Neural crest cell (in vitro differentiated cells): ENCODE data around the gene FOXL1. TPM values are rescaled to one million over a fixed set of nuclear protein-coding genes. Genes with fewer than 3 reads are reported as not detected.
A peak's percentile ranks its signal among the peaks of the same experiment; 100 is the strongest.

Source experiments
- DNase-seq: peaks from one replicate; pipeline ENCODE4 v3.0.0; 2021; ENCODE audit warnings: low read depth, mixed read lengths, low spot score
- H3K27ac Mint-ChIP-seq: one replicate; pipeline ENCODE4 v1.8.0; 2021; ENCODE audit warnings: mild to moderate bottlenecking, mixed read lengths; ENCODE audit not compliant: unreplicated experiment
- H3K27me3 Mint-ChIP-seq: 2 replicates; pipeline ENCODE4 v1.8.0; 2021; ENCODE audit warnings: low read depth, mild to moderate bottlenecking, mixed read lengths
- H3K36me3 Mint-ChIP-seq: 2 replicates; pipeline ENCODE4 v1.8.0; 2021; ENCODE audit warnings: low read depth, mild to moderate bottlenecking, mixed read lengths
- H3K4me1 Mint-ChIP-seq: 2 replicates; pipeline ENCODE4 v1.8.0; 2021; ENCODE audit warnings: mixed read lengths
- H3K4me3 Mint-ChIP-seq: one replicate; pipeline ENCODE4 v1.8.0; 2021; ENCODE audit warnings: mild to moderate bottlenecking, mixed read lengths
- H3K9me3 Mint-ChIP-seq: 2 replicates; pipeline ENCODE4 v1.8.0; 2021; ENCODE audit warnings: mixed read lengths
- total RNA-seq: library from RNA; stranded (reverse); gene quantifications from 2 replicates; pipeline ENCODE4 v1.2.1, GENCODE V29; 2021
- TF ChIP-seq, protein P1 (sequence below): fragments of 200-600 bp; sonication (generic); conservative IDR thresholded peaks from 2 replicates; pipeline ENCODE4 v1.5.0; 2021; ENCODE audit warnings: antibody characterized with exemption, mild to moderate bottlenecking

FOXL1 gene
- total RNA-seq, 1 donor from 2014 or later = 0.09 TPM

DNA sequence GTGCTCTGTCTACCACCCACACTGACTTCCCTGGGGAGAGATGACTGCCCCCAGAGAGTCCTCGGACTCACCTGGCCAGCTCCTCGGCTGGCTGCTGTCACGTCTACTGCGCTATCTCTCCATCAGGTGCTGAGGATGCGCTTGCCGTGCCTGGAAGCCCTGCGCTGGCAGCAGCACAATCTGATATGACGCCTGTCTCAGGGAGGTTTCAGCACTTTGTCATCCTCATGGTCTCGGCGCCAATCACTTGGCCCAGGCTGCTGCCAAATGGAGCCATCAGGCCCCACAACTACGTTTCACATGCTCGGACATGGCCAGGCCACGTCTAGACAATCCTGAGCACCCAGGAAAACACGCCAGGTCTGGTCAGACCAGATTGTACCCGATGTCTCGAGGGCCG, 46.7 kb downstream of the FOXL1 start:
- TF ChIP-seq, protein P1, sequence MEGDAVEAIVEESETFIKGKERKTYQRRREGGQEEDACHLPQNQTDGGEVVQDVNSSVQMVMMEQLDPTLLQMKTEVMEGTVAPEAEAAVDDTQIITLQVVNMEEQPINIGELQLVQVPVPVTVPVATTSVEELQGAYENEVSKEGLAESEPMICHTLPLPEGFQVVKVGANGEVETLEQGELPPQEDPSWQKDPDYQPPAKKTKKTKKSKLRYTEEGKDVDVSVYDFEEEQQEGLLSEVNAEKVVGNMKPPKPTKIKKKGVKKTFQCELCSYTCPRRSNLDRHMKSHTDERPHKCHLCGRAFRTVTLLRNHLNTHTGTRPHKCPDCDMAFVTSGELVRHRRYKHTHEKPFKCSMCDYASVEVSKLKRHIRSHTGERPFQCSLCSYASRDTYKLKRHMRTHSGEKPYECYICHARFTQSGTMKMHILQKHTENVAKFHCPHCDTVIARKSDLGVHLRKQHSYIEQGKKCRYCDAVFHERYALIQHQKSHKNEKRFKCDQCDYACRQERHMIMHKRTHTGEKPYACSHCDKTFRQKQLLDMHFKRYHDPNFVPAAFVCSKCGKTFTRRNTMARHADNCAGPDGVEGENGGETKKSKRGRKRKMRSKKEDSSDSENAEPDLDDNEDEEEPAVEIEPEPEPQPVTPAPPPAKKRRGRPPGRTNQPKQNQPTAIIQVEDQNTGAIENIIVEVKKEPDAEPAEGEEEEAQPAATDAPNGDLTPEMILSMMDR = no peak
- H3K4me3 Mint-ChIP-seq = no peak overlapping the region
- H3K4me1 Mint-ChIP-seq = peaks cover 7% of the 10 kb centered on the region
- peaks cover 4% of the 10 kb centered on the region for H3K27me3 Mint-ChIP-seq
- no peak for DNase-seq
- H3K36me3 Mint-ChIP-seq = no peaks in the 10 kb centered on the region
- no peaks in the 10 kb centered on the region for H3K9me3 Mint-ChIP-seq
- H3K27ac Mint-ChIP-seq = no peak overlapping the region

DNA sequence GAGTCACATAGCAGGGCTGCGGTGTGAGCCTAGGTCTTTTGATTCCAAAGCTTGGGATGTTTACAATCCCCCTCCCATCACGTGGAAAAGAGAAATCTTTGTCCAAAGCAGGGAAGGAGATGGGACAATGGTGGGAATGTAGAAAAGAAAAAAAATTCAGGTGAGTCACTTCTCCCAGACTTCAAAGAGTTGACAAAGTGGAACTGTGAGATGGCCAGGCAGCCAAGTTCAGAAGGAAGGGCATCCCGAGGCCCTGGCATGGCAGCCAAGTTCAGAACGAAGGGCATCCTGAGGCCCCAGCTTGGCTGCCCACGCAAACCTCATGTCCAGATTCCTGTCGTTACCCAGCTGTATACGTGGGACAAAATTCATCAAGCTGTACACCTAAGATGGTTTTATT, 47.5 kb downstream of the FOXL1 start:
- peaks cover 7% of the 10 kb centered on the region for H3K4me1 Mint-ChIP-seq

DNA sequence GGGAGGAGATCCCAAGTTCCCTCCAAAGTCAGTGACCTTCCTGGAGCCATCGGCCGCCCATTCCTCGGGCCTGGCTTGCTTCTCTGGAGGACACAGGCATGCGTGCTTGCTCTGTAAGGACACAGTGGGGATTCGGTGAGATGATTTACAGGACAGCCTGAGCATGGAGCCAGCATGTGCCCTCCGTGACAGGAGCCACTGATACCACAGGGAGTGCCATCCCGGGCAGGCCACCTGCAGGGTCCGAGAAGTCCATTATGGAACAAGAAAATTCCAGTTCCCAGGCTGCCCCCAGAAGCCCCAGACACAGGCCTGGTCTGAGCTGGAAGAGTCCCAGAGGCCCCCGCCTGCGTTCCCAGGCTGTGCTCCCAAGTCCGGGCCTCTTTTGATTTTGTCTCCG, 47.9 kb downstream of the FOXL1 start:
- DNase-seq = no peak
- H3K27ac Mint-ChIP-seq = peak overlapping the region; percentile 58
- H3K36me3 Mint-ChIP-seq = no peaks in the 10 kb centered on the region
- peaks cover 2% of the 10 kb centered on the region for H3K27me3 Mint-ChIP-seq
- TF ChIP-seq, protein P1 = no peak
- no peak overlapping the region for H3K4me3 Mint-ChIP-seq
- H3K4me1 Mint-ChIP-seq = peaks cover 11% of the 10 kb centered on the region
- H3K9me3 Mint-ChIP-seq = no peaks in the 10 kb centered on the region

More for the DNA sequence above, 47.5 kb downstream of the FOXL1 start:
- TF ChIP-seq, protein P1 = no peak
- Mint-ChIP-seq H3K27ac (no peak overlapping the region), H3K27me3 (peaks cover 4% of the 10 kb centered on the region), H3K4me3 (no peak overlapping the region), H3K9me3 (no peaks in the 10 kb centered on the region), H3K36me3 (no peaks in the 10 kb centered on the region)
- no peak for DNase-seq

DNA sequence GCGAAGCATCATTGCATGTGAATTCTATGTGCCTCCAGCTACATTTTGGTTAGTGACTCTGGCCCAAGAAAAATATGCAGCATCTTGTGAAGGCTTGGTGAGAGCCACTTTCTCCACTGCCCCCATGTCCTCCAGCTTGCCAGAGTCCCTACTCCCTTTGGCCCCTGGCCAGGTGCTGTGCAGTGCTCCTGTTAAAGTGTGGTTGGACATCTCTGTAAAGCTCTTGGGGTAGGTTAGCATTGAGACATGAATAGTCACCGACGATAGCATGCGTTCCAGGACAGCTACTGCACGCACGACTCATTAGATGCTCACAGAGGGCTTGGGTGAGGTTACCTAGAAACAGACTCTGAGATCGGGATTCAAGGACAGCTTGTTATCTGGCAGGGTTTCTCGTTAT, 48.6 kb downstream of the FOXL1 start:
- TF ChIP-seq, protein P1 = no peak
- Mint-ChIP-seq H3K9me3 (no peaks in the 10 kb centered on the region), H3K4me1 (peaks cover 12% of the 10 kb centered on the region), H3K4me3 (no peak overlapping the region), H3K36me3 (no peaks in the 10 kb centered on the region), H3K27ac (no peak overlapping the region), H3K27me3 (no peaks in the 10 kb centered on the region)
- DNase-seq = no peak

DNA sequence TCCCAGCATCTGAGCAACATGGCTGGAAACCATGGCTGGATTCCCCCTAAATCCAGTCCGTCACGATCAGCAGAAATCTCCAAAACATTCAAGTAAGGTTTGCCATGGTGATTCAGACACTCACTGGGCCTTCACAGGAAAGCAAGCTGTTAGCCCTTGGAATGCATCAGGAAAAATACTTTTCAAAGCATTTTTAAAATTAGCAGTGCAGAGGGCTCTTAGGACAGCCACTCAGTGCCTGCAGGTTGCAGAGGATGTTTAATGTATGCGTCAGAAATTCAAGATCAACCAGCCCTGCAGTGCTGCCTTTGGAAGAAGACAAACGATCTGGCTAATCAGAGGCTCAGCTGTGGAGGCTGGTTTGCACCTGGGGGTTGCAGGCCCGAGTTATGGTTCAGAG, 50.3 kb downstream of the FOXL1 start:
- peaks cover 9% of the 10 kb centered on the region for H3K4me1 Mint-ChIP-seq
- no peaks in the 10 kb centered on the region for H3K9me3 Mint-ChIP-seq
- H3K27me3 Mint-ChIP-seq = no peaks in the 10 kb centered on the region
- no peak overlapping the region for H3K27ac Mint-ChIP-seq
- TF ChIP-seq, protein P1 = no peak
- H3K4me3 Mint-ChIP-seq = no peak overlapping the region
- no peak for DNase-seq
- no peaks in the 10 kb centered on the region for H3K36me3 Mint-ChIP-seq

DNA sequence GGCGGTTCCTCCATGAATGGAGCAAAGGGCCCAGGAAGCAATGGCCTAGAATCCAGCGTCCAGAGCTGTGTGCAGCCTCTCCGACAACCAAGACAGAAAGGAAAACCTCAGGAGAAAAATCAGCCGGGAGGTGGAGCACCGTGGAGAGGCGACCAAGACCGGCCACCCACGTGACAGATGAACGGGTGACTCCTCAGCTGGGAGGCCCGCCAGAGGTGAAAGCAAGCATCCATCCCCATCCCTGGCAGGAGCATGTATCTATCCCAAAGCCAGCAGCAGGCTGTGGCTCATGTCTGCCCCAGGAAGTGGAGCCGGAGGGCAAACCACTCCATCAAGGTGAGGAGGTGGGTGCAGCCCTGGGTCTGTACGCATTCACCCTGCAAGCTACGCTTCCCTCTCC, 52.1 kb downstream of the FOXL1 start:
- Mint-ChIP-seq H3K27ac (no peak overlapping the region), H3K4me1 (peaks cover 24% of the 10 kb centered on the region), H3K36me3 (no peaks in the 10 kb centered on the region), H3K9me3 (no peaks in the 10 kb centered on the region), H3K4me3 (no peak overlapping the region), H3K27me3 (no peaks in the 10 kb centered on the region)
- DNase-seq = no peak
- TF ChIP-seq, protein P1 = no peak
